MCF 10A (cell line): ENCODE measurements around the gene GNAI3. TPM values are rescaled to one million over a fixed set of nuclear protein-coding genes. Genes with fewer than 3 reads are reported as not detected.

Experiments used
- BruUV-seq: library from RNA; stranded (reverse); fragments of 400-500 nt; replicated peaks from 2 replicates; lab custom pipeline; 2021; lab: Mats Ljungman, UMichigan
- CTCF ChIA-PET: fragments of 300-600 bp; sonication (Branson Sonifier 250); formaldehyde crosslinking; extraction: SDS; loops from one replicate; lab custom pipeline; 2021; ENCODE audit warnings: antibody characterized with exemption, inconsistent platforms; lab: Yijun Ruan, JAX
- POLR2A ChIA-PET: fragments of 300-600, 350-650 bp; sonication (Branson Sonifier 250); formaldehyde crosslinking; extraction: SDS; loops from one replicate; lab custom pipeline; 2020; ENCODE audit warnings: antibody characterized with exemption, inconsistent platforms; lab: Yijun Ruan, JAX
- DNase-seq: peaks from one replicate; pipeline ENCODE4 v3.0.0-alpha.2; 2018; ENCODE audit not compliant: unreplicated experiment
- H3K27ac Mint-ChIP-seq: one replicate; pipeline ENCODE4 v1.8.0; 2022; ENCODE audit warnings: mild to moderate bottlenecking, low read depth, mixed read lengths; ENCODE audit not compliant: unreplicated experiment
- H3K27me3 Mint-ChIP-seq: one replicate; pipeline ENCODE4 v1.8.0; 2022; ENCODE audit warnings: mixed read lengths; ENCODE audit not compliant: insufficient read depth, unreplicated experiment
- H3K36me3 Mint-ChIP-seq: one replicate; pipeline ENCODE4 v1.8.0; 2022; ENCODE audit warnings: mild to moderate bottlenecking, moderate library complexity, mixed read lengths; ENCODE audit not compliant: insufficient read depth, unreplicated experiment
- H3K4me1 Mint-ChIP-seq: one replicate; pipeline ENCODE4 v1.8.0; 2022; ENCODE audit warnings: mixed read lengths; ENCODE audit not compliant: insufficient read depth, unreplicated experiment
- H3K4me3 Mint-ChIP-seq: one replicate; pipeline ENCODE4 v1.8.0; 2022; ENCODE audit warnings: mild to moderate bottlenecking, moderate library complexity, mixed read lengths; ENCODE audit not compliant: unreplicated experiment
- H3K9me3 Mint-ChIP-seq: one replicate; pipeline ENCODE4 v1.8.0; 2022; ENCODE audit warnings: mixed read lengths; ENCODE audit not compliant: unreplicated experiment
- intact Hi-C: fragments of 100-400 bp; cut with micrococcal nuclease; formaldehyde crosslinking; loops from 2 replicates; pipeline ENCODE4 v1.14.1; 2022
- total RNA-seq: library from RNA; stranded (reverse); gene quantifications from 2 replicates; pipeline ENCODE4 v1.2.3, GENCODE V29; 2022
- TF ChIP-seq, protein P1 (sequence below): fragments of 200-600 bp; IDR thresholded peaks from one replicate; pipeline ENCODE4 v1.8.0; 2022; ENCODE audit warnings: antibody characterized with exemption, mild to moderate bottlenecking; ENCODE audit not compliant: unreplicated experiment

Gene GNAI3
- total RNA-seq, 1 experiment from 2014 or later: 8.0 TPM

DNA sequence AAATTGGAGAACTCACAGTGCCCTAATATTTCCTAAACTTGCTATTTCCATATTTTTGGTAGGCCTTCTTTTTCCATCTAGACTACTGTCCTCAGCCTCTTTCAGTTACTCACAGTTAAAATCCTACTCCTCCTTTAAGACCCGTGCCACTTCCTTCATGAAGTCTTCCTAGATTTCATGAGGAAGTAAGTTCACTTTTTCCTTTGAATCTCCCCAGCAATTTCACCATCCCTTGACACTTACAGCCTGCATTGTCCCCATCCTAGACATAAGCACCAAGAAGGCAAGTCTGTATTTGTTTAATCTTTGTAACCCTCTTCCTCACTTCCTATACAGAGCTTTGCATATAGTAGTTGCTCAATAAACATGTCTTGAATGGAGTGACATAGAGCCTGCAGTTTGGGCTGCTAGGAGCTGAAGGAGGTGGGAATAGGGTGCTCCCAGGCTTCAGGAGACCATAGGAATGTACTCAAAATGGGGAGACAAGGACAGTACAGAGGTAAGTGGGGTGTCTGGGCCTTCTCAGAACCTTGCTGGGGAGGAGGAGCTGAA lies 14.0 kb upstream of the GNAI3 start:
- no peaks in the 10 kb centered on the region for H3K9me3 Mint-ChIP-seq
- DNase-seq: no peak
- no peak overlapping the region for H3K4me3 Mint-ChIP-seq
- TF ChIP-seq, protein P1, sequence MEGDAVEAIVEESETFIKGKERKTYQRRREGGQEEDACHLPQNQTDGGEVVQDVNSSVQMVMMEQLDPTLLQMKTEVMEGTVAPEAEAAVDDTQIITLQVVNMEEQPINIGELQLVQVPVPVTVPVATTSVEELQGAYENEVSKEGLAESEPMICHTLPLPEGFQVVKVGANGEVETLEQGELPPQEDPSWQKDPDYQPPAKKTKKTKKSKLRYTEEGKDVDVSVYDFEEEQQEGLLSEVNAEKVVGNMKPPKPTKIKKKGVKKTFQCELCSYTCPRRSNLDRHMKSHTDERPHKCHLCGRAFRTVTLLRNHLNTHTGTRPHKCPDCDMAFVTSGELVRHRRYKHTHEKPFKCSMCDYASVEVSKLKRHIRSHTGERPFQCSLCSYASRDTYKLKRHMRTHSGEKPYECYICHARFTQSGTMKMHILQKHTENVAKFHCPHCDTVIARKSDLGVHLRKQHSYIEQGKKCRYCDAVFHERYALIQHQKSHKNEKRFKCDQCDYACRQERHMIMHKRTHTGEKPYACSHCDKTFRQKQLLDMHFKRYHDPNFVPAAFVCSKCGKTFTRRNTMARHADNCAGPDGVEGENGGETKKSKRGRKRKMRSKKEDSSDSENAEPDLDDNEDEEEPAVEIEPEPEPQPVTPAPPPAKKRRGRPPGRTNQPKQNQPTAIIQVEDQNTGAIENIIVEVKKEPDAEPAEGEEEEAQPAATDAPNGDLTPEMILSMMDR: no peak
- ChIA-PET CTCF (interaction anchor here (0.6 to 26.1 kb wide), 10 partner anchors 7 to 478 kb away, joined by 3 to 1071 read pairs (median 4); partner anchors contain the start of genes AMIGO1, ATXN7L2 and CYB561D1), POLR2A (no interaction called here)
- H3K27me3 Mint-ChIP-seq: no peaks in the 10 kb centered on the region
- intact Hi-C loops: loop anchor here (5.0 to 10.0 kb wide), 2 partner anchors 257 to 340 kb away; no protein-coding TSS in a partner anchor
- H3K27ac Mint-ChIP-seq: no peak overlapping the region
- H3K4me1 Mint-ChIP-seq: no peaks in the 10 kb centered on the region
- no peaks in the 10 kb centered on the region for H3K36me3 Mint-ChIP-seq
- BruUV-seq: no TSS peak

DNA sequence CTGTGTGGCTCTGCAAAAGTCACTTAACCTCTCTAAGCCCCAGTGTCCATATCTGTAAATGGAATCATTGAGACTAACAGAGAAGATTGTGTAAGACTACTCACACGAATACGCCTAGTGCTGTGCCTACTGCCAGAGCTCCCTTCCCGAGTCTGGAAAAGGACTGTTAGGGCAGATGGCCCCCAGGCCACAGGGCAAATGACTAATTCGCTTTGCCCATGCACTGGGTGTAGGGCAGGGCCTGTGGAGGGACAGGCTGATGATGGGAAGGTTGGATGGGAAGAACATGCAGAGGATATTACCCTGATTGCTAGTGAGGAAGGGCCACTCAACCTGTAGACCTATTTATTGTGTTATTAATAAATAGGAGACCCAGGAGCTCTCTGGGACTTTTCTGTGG lies 12.9 kb upstream of the GNAI3 start:
- intact Hi-C loops: loop anchor here (10.0 kb wide), 1 partner anchor 341 kb away; no protein-coding TSS in a partner anchor
- TF ChIP-seq, protein P1: no peak
- BruUV-seq: no TSS peak
- no peak for DNase-seq
- no peaks in the 10 kb centered on the region for H3K36me3 Mint-ChIP-seq
- H3K9me3 Mint-ChIP-seq: no peaks in the 10 kb centered on the region
- no peaks in the 10 kb centered on the region for H3K27me3 Mint-ChIP-seq
- ChIA-PET POLR2A (interaction anchor here (0.7 kb wide), 1 partner anchor 11 kb away, joined by 3 read pairs; no protein-coding TSS in a partner anchor), CTCF (interaction anchor here (0.7 to 26.1 kb wide), 7 partner anchors 10 to 449 kb away, joined by 3 to 1071 read pairs (median 4); partner anchors contain the start of genes AHCYL1, AMIGO1, ATXN7L2 and CYB561D1)
- H3K27ac Mint-ChIP-seq: no peak overlapping the region
- H3K4me3 Mint-ChIP-seq: no peak overlapping the region
- H3K4me1 Mint-ChIP-seq: no peaks in the 10 kb centered on the region

DNA sequence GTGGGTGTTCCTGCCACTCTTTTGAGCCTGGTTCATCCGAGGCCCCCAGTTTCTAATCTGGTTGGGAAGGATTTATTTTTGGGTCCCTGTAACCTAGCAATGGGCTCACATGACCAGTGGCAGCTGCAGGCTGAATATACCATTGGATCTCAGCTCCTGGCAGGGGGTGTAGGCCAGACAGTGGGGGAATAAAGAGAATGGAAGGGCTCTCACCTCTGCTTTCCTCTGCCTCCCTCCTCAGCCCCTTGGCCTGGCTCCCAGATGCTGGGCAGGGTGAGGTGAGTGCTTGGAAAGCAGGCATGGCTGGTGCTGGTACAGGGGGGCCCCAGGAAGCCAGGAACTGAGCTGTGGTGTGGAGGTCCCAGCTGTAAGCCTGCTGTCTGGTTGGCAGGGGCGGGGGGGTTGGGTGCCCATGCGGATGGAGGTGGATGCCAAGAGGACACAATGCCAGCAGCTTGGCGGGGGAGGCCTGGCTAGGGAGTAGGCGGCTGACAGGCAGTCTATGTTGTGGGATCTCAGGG lies 12.4 kb upstream of the GNAI3 start:
- TF ChIP-seq, protein P1: no peak
- ChIA-PET CTCF (interaction anchor here (0.6 to 26.1 kb wide), 6 partner anchors 9 to 448 kb away, joined by 3 to 1071 read pairs (median 4); partner anchors contain the start of genes AHCYL1, AMIGO1, ATXN7L2 and CYB561D1), POLR2A (no interaction called here)
- Mint-ChIP-seq H3K27me3 (no peaks in the 10 kb centered on the region), H3K9me3 (no peaks in the 10 kb centered on the region), H3K36me3 (no peaks in the 10 kb centered on the region), H3K4me1 (no peaks in the 10 kb centered on the region), H3K27ac (no peak overlapping the region), H3K4me3 (no peak overlapping the region)
- intact Hi-C loops: loop anchor here (10.0 kb wide), 1 partner anchor 341 kb away; no protein-coding TSS in a partner anchor
- no TSS peak for BruUV-seq
- DNase-seq: no peak

DNA sequence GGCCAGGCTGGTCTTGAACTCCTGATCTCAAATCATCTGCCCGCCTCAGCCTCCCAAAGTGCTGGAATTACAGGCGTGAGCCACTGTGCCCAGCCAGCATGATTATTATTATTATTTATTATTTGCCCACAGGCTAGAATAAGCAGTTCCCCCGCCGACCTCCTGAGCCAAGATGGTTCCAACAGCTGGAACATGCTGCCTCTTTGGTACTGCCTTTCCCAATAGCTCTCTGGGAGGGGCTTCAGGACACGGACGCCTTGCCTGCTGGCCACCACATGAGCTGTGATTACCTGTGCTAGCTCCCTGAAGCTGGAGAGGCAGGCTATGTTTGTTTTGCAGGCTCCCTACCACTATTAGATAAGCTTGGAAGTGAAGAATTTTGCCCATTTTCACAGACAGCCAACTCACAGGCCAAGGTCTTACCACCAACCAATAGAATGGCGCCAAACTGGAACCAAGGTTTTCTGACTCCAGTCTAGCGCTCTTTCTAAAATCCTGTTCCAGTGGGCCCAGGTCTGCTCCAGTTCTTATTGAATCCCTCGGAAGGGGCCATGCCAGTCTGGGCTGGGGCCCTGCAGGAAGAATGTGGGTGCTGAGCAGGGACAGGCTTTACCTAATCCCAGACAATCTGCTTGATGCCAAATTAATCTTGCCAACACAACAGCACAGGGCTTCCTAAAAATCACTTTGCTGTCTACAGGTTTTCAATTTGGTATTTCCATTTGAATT lies 10.8 kb upstream of the GNAI3 start:
- Mint-ChIP-seq H3K4me3 (no peak overlapping the region), H3K36me3 (no peaks in the 10 kb centered on the region), H3K27ac (no peak overlapping the region), H3K4me1 (no peaks in the 10 kb centered on the region), H3K27me3 (no peaks in the 10 kb centered on the region), H3K9me3 (no peaks in the 10 kb centered on the region)
- BruUV-seq: no TSS peak
- TF ChIP-seq, protein P1: no peak
- ChIA-PET POLR2A (interaction anchor here (0.7 kb wide), 1 partner anchor 53 kb away, joined by 5 read pairs; no protein-coding TSS in a partner anchor), CTCF (interaction anchor here (0.6 to 26.1 kb wide), 4 partner anchors 9 to 447 kb away, joined by 3 to 1071 read pairs (median 8); partner anchors contain the start of genes AHCYL1, AMIGO1, ATXN7L2 and CYB561D1)
- no peak for DNase-seq
- intact Hi-C loops: loop anchor here (10.0 kb wide), 1 partner anchor 343 kb away; no protein-coding TSS in a partner anchor
